GM12801 (cell line): ENCODE results near the gene RERE.

Experiments
- CTCF ChIP-seq: IDR thresholded peaks from one replicate; pipeline ENCODE4 v1.5.1; 2011; ENCODE audit warnings: control low read depth; ENCODE audit not compliant: insufficient read length; ENCODE audit errors: extremely low read depth

RERE gene

GRCh38 chr1:8679929-8680663 lies 137.3 kb downstream of the RERE start:
- TF ChIP-seq CTCF, result no peak

GRCh38 chr1:8679395-8679800 lies 138.0 kb downstream of the RERE start:
- no peak for TF ChIP-seq CTCF

GRCh38 chr1:8678673-8679394 lies 138.6 kb downstream of the RERE start:
- no peak for TF ChIP-seq CTCF

- TF ChIP-seq CTCF, result no peak
These were observed 139.7 kb downstream of the RERE start for GRCh38 chr1:8677782-8678181.

GRCh38 chr1:8676813-8677212 lies 140.6 kb downstream of the RERE start:
- TF ChIP-seq CTCF, result no peak

- TF ChIP-seq CTCF, result no peak
These were observed 141.4 kb downstream of the RERE start for GRCh38 chr1:8676072-8676471.

GRCh38 chr1:8674912-8675311 lies 142.5 kb downstream of the RERE start:
- no peak for TF ChIP-seq CTCF
